GF-D8 (cell line): ENCODE data around the gene EDA.
"Not testable (repeated sequence)": the region's sequence is repeated elsewhere in the genome, so short reads cannot be mapped to it uniquely, and the experiment has no call there.

Source experiments
- DNase-seq: peaks from one replicate; lab custom pipeline; 2025; lab: John Stamatoyannopoulos, UW

EDA gene

GRCh38 chrX:69746051-69746450 is 130.1 kb downstream of the EDA start:
- no peak for DNase-seq

- no peak for DNase-seq
Observed at GRCh38 chrX:69748055-69748454, 132.1 kb downstream of the EDA start.

- no peak for DNase-seq
Observed at GRCh38 chrX:69759921-69760625, 144.2 kb downstream of the EDA start.

GRCh38 chrX:69761633-69762032 is 145.7 kb downstream of the EDA start:
- no peak for DNase-seq

GRCh38 chrX:69762340-69762739 is 146.4 kb downstream of the EDA start:
- DNase-seq, result no peak

- DNase-seq, result no peak
Observed at GRCh38 chrX:69793260-69793935, 177.5 kb downstream of the EDA start.

GRCh38 chrX:69795702-69796101 is 179.8 kb downstream of the EDA start:
- DNase-seq, result no peak

- DNase-seq, result no peak
Observed at GRCh38 chrX:69807400-69807799, 191.5 kb downstream of the EDA start.

GRCh38 chrX:69808375-69808774 is 192.5 kb downstream of the EDA start:
- DNase-seq, result no peak

GRCh38 chrX:69813677-69814076 is 197.8 kb downstream of the EDA start:
- DNase-seq, result no peak

GRCh38 chrX:69815063-69815462 is 199.2 kb downstream of the EDA start:
- no peak for DNase-seq

GRCh38 chrX:69815519-69815918 is 199.6 kb downstream of the EDA start:
- DNase-seq, result no peak

GRCh38 chrX:69844636-69845035 is 228.7 kb downstream of the EDA start:
- no peak for DNase-seq

GRCh38 chrX:69859999-69860398 is 244.1 kb downstream of the EDA start:
- DNase-seq, result not testable (repeated sequence)

- DNase-seq, result no peak
Observed at GRCh38 chrX:69876221-69876620, 260.3 kb downstream of the EDA start.

- DNase-seq, result no peak
Observed at GRCh38 chrX:69884210-69884609, 268.3 kb downstream of the EDA start.

GRCh38 chrX:69896046-69896445 is 280.1 kb downstream of the EDA start:
- DNase-seq, result no peak

GRCh38 chrX:69900491-69900890 is 284.6 kb downstream of the EDA start:
- DNase-seq, result no peak

- DNase-seq, result no peak
Observed at GRCh38 chrX:69906447-69906846, 290.5 kb downstream of the EDA start.

GRCh38 chrX:69914781-69915180 is 298.9 kb downstream of the EDA start:
- DNase-seq, result no peak

- no peak for DNase-seq
Observed at GRCh38 chrX:69919749-69920148, 303.8 kb downstream of the EDA start.

- no peak for DNase-seq
Observed at GRCh38 chrX:69932323-69932722, 316.4 kb downstream of the EDA start.

GRCh38 chrX:69948276-69948797 is 332.4 kb downstream of the EDA start:
- DNase-seq, result no peak

- no peak for DNase-seq
Observed at GRCh38 chrX:69951753-69952152, 335.8 kb downstream of the EDA start.
